CD4-positive, alpha-beta T cell treated with Interleukin-21 for 1 hour (primary cell): ENCODE data around the gene CAMK2A.

Experiments
- DNase-seq: peaks from one replicate; pipeline ENCODE4 v3.0.0-alpha.2; 2020

The CAMK2A gene

GRCh38 chr5:150313921-150314716 is 24.5 kb upstream of the CAMK2A start:
- DNase-seq: no peak

GRCh38 chr5:150313501-150313900 is 23.9 kb upstream of the CAMK2A start:
- no peak for DNase-seq

GRCh38 chr5:150312518-150312917 is 22.9 kb upstream of the CAMK2A start:
- DNase-seq: no peak

GRCh38 chr5:150311015-150311692 is 21.6 kb upstream of the CAMK2A start:
- no peak for DNase-seq

- no peak for DNase-seq
These were observed 20.7 kb upstream of the CAMK2A start for GRCh38 chr5:150310246-150310645.

GRCh38 chr5:150309886-150310239 is 20.3 kb upstream of the CAMK2A start:
- DNase-seq: no peak

- no peak for DNase-seq
These were observed 19.7 kb upstream of the CAMK2A start for GRCh38 chr5:150309101-150309885.

GRCh38 chr5:150307617-150308426 is 18.2 kb upstream of the CAMK2A start:
- DNase-seq: no peak

- DNase-seq: no peak
These were observed 17.2 kb upstream of the CAMK2A start for GRCh38 chr5:150306775-150307174.

- no peak for DNase-seq
These were observed 16.0 kb upstream of the CAMK2A start for GRCh38 chr5:150305557-150305956.

GRCh38 chr5:150305095-150305494 is 15.5 kb upstream of the CAMK2A start:
- no peak for DNase-seq

- DNase-seq: no peak
These were observed 15.0 kb upstream of the CAMK2A start for GRCh38 chr5:150304481-150305081.

- no peak for DNase-seq
These were observed 14.2 kb upstream of the CAMK2A start for GRCh38 chr5:150303660-150304386.

GRCh38 chr5:150303070-150303615 is 13.6 kb upstream of the CAMK2A start:
- DNase-seq: no peak

GRCh38 chr5:150302301-150303069 is 12.9 kb upstream of the CAMK2A start, which contains the start of gene ARSI:
Gene ARSI, minus strand, starts transcription at chr5:150302905. Its CDS starts 532 bp downstream, at chr5:150302373.
- DNase-seq: no peak

GRCh38 chr5:150301901-150302300 is 12.3 kb upstream of the CAMK2A start:
- no peak for DNase-seq

- no peak for DNase-seq
These were observed 11.6 kb upstream of the CAMK2A start for GRCh38 chr5:150301170-150301505.

GRCh38 chr5:150300496-150301169 is 11.1 kb upstream of the CAMK2A start:
- DNase-seq: no peak

- DNase-seq: no peak
These were observed 10.2 kb upstream of the CAMK2A start for GRCh38 chr5:150299571-150300327.
